ENCODE results near the gene ENPP5.

DNA sequence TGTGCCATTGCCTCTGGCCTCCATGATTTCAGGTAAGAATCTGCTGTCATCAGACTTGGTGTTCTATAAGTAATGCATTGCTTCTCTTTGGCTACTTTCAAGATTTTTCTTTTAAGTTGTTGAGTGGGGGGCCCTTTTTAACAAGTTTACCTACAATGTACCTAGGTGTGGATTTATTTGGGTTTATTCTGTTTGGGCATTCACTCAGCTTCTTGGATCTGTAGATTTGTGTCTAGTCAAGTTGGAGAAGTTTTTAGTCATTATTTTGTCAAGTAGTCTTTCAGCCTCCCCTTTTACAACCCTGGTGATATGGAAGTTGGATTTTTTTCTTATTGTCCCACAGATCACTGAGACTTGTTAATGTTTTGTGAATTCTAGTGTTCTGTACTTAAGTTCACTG is 14.1 kb downstream of the ENPP5 start:
- TF ChIP-seq, protein P1, sequence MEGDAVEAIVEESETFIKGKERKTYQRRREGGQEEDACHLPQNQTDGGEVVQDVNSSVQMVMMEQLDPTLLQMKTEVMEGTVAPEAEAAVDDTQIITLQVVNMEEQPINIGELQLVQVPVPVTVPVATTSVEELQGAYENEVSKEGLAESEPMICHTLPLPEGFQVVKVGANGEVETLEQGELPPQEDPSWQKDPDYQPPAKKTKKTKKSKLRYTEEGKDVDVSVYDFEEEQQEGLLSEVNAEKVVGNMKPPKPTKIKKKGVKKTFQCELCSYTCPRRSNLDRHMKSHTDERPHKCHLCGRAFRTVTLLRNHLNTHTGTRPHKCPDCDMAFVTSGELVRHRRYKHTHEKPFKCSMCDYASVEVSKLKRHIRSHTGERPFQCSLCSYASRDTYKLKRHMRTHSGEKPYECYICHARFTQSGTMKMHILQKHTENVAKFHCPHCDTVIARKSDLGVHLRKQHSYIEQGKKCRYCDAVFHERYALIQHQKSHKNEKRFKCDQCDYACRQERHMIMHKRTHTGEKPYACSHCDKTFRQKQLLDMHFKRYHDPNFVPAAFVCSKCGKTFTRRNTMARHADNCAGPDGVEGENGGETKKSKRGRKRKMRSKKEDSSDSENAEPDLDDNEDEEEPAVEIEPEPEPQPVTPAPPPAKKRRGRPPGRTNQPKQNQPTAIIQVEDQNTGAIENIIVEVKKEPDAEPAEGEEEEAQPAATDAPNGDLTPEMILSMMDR (conservative IDR thresholded peaks at IDR 0.05): no peak
- no peak for TF ChIP-seq ZFX (IDR thresholded peaks at IDR 0.05)

Data from C4-2B (cell line).